ENCODE results near the gene TSPEAR. TPM values are rescaled to one million over a fixed set of nuclear protein-coding genes. Genes with fewer than 3 reads are reported as not detected.

TSPEAR gene
- total RNA-seq, 4 donors from 2014 or later, result not detected

DNA sequence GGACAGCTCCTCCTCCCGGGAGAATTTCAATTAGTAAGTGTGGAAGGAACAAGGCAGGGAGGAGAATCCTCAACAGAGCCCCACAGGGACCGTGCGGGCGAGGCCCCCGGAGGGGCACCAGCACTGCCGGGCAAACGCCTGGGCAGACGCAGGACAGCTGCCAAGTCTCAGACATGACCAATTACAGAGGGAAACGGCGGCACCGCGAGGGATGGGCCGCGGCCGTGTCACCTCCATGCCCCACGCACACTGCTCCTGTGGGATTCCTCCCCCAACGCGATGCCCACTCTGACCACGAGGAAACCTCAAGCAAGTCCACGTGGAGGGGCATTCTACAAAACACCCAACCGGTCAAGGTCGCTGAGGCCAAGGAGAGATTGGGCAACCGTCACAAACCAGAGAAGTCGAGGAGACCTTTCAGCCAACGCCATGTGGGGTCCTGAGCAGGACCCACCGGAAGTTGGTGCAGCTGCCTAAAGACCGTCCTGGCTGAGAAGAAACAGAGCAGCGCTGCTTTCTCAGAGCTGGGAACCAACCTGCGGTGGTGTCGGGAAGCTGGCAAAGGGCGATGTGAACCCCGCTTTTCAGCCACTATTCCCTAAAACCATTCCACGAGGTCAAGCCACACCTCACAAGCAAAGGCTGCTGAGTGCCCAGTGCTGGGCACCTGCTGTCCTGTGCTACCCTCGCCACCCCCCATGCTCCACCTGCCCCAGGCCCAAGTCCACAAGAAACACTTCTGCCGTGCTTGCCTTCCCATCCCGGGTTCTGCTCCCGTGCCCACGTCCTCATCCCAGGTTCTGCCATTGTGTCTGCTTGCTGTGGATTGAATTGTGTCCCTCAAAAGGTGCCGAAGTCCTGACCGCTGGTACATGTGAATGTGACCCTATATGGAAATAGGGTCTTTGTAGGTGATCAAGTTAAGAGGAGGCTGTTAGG lies 139.3 kb downstream of the TSPEAR start:
- H3K36me3 ChIP-seq, result no peaks in the 10 kb centered on the region
- no peaks in the 10 kb centered on the region for H3K4me1 ChIP-seq
- no peaks in the 10 kb centered on the region for H3K9me3 ChIP-seq
- no peak for ATAC-seq
- H3K4me3 ChIP-seq, result no peak overlapping the region
- no peak overlapping the region for H3K27ac ChIP-seq
- intact Hi-C loops (cut with DNase I; ENCODE audit: low total_unique reads), result no loop called here
- no peak for TF ChIP-seq POLR2A (IDR thresholded peaks at IDR 0.05)
- TF ChIP-seq, protein P1, sequence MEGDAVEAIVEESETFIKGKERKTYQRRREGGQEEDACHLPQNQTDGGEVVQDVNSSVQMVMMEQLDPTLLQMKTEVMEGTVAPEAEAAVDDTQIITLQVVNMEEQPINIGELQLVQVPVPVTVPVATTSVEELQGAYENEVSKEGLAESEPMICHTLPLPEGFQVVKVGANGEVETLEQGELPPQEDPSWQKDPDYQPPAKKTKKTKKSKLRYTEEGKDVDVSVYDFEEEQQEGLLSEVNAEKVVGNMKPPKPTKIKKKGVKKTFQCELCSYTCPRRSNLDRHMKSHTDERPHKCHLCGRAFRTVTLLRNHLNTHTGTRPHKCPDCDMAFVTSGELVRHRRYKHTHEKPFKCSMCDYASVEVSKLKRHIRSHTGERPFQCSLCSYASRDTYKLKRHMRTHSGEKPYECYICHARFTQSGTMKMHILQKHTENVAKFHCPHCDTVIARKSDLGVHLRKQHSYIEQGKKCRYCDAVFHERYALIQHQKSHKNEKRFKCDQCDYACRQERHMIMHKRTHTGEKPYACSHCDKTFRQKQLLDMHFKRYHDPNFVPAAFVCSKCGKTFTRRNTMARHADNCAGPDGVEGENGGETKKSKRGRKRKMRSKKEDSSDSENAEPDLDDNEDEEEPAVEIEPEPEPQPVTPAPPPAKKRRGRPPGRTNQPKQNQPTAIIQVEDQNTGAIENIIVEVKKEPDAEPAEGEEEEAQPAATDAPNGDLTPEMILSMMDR (IDR thresholded peaks at IDR 0.05 in 4 of 5, conservative IDR thresholded peaks at IDR 0.05 in 1 of 5), result no peak
- H3K27me3 ChIP-seq, result peaks cover 0 to 23% (median 2%) of the 10 kb centered on the region in 3 donors
- DNase-seq, result no peak
- in situ Hi-C loops (cut with MboI; ENCODE audit: low sequenced_read_pairs in 4 of 4), result no loop called here

DNA sequence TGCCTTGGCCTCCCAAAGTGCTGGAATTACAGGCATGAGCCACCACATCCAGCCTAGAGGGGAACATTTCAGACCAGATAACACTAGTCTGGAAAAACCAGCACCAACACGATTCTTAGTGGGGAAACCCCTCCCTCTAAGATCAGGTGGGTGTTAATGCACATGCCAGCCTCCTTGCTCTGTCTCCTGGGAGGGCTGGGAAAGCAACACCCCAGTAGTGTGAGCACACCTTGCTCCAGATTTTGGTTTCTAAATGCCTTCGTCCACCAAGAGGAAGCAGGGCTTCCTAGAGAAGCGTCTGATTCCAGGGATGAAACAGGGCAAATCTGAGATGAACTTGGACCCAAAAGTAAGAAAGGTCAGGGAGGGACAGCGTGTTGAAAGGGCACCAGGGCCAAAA lies 140.1 kb downstream of the TSPEAR start:
- Histone ChIP-seq H3K4me1 (no peaks in the 10 kb centered on the region), H3K9me3 (no peaks in the 10 kb centered on the region), H3K4me3 (no peak overlapping the region), H3K36me3 (no peaks in the 10 kb centered on the region), H3K27me3 (peaks cover 0 to 26% (median 2%) of the 10 kb centered on the region in 3 donors), H3K27ac (no peak overlapping the region)
- in situ Hi-C loops (cut with MboI; ENCODE audit: low sequenced_read_pairs in 4 of 4), result no loop called here
- no peak for ATAC-seq
- no peak for DNase-seq
- intact Hi-C loops (cut with DNase I; ENCODE audit: low total_unique reads), result no loop called here
- no peak for TF ChIP-seq POLR2A (IDR thresholded peaks at IDR 0.05)
- TF ChIP-seq, protein P1 (IDR thresholded peaks at IDR 0.05 in 4 of 5, conservative IDR thresholded peaks at IDR 0.05 in 1 of 5), result no peak

DNA sequence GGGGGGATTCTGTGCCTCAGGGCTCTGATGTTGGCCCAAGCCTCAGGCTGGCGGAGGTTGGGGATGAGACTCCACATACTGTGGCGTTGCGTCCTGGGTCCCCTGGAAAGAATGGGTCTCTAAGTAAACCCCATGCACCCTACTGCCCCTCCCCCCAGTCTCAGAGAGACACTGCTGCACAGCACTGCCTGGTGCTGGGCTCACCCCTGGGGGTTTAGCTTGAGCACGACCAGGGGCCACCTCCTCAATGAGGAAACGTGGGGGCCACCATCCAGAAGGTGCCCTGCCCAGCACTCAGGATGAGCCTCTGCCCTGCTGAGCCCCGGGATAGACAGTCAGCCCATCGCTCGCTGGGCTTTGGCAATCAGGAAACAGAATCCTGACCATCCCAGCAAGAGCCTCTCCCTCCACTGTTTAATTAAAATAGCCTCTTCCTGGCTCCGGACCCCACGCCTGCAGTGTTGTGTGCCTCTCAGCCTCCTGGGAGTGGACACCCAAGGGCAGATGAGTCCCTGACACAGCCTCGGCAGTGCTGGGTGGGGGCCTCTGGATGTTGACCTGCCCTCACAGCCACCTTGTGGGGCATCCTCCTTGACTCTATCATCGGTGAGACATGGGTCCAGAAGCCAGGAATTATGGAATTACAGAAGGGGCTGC lies 141.4 kb downstream of the TSPEAR start:
- no peaks in the 10 kb centered on the region for H3K36me3 ChIP-seq
- intact Hi-C loops (cut with DNase I; ENCODE audit: low total_unique reads) (no loop called here), in situ Hi-C loops (cut with MboI; ENCODE audit: low sequenced_read_pairs in 4 of 4) (no loop called here)
- no peaks in the 10 kb centered on the region for H3K9me3 ChIP-seq
- H3K4me1 ChIP-seq, result no peaks in the 10 kb centered on the region
- no peak for TF ChIP-seq POLR2A (IDR thresholded peaks at IDR 0.05)
- TF ChIP-seq, protein P1 (IDR thresholded peaks at IDR 0.05 in 4 of 5, conservative IDR thresholded peaks at IDR 0.05 in 1 of 5), result no peak
- H3K27me3 ChIP-seq, result peaks cover 0 to 23% (median 2%) of the 10 kb centered on the region in 3 donors
- DNase-seq, result no peak
- H3K27ac ChIP-seq, result no peak overlapping the region
- ATAC-seq, result no peak
- H3K4me3 ChIP-seq, result no peak overlapping the region

DNA sequence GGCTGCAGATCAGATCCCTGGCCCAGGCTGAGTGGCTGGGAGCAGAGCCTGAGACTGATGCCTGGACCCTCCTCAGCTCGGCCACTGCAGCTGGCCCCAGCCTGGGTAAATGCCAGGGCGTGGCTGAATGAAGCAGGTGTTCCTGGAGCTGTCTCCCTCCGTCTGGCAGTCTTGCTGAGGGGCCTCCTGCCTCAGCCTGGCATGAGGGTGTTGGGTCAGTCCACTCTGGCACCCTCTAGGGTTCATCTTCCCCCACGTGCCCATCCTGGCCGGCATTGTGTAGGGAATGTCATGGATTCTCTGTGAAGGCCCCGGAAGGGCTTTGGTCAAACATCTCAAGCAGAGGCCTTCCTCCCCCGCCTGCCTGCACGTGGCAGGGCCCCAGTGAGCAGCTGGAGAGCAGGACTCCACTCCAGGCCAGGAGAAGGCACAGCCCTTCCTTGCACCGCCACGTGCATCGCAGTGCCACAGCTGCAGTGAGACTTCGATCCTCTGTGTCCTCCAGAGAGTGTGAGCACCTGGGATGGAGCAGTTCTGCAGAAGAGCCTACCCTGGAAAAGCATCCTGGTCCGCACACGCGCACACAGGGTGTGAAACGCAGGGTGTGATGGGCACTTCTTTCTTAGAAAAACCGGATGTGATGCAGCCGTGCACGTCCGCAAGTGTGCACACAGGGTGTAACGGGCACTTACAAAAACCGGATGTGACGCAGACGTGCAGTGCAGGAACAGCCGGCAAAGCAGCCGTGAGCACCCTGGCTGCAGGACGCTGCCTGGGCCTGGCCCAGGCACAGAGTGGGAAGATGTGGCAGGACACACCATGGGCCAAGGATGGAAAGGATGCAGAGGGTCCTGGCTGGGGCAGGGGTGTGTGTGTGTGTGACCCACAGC lies 142.5 kb downstream of the TSPEAR start:
- Histone ChIP-seq H3K4me1 (no peaks in the 10 kb centered on the region), H3K27me3 (peaks cover 0 to 19% (median 2%) of the 10 kb centered on the region in 3 donors), H3K4me3 (no peak overlapping the region), H3K9me3 (peaks cover 0 to 7% (median 0%) of the 10 kb centered on the region in 3 donors), H3K36me3 (no peaks in the 10 kb centered on the region), H3K27ac (no peak overlapping the region)
- in situ Hi-C loops (cut with MboI; ENCODE audit: low sequenced_read_pairs in 4 of 4), result no loop called here
- DNase-seq, result no peak
- ATAC-seq, result no peak
- intact Hi-C loops (cut with DNase I; ENCODE audit: low total_unique reads), result no loop called here
- TF ChIP-seq POLR2A (IDR thresholded peaks at IDR 0.05), result no peak

Data from gastrocnemius medialis (tissue), 4 donors.